ENCODE data around the gene CAVIN1.
"Not testable (repeated sequence)": the region's sequence is repeated elsewhere in the genome, so short reads cannot be mapped to it uniquely, and the experiment has no call there.

Gene CAVIN1

GRCh38 chr17:42405963-42406495 is 17.0 kb downstream of the CAVIN1 start:
- DNase-seq (ENCODE audit: low read depth) = peak; percentile 72

DNA sequence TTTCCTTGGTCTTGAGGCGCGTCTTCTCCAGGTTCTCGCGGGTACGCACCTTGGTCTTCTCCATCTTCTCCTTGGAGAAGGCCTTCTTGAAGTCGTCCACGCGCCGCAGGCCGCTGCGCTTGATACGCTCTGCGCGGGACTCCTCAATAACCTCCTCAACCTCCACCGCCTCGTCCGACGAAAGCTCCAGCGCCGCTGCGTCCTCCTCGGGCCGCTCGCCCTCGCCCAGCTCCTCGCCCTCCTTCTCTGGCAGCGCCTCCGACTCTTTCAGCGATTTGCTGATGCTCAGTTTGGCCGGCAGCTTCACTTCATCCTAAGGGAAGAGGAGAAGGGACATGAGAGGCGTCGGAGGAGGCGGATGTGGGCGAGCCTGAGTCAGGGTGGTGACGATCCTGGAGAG is 18.0 kb downstream of the CAVIN1 start:
- DNase-seq (ENCODE audit: low read depth) = no peak

GRCh38 chr17:42404326-42405055 is 18.6 kb downstream of the CAVIN1 start:
- no peak for DNase-seq (ENCODE audit: low read depth)

- peak; percentile 41 for DNase-seq (ENCODE audit: low read depth)
Observed at GRCh38 chr17:42403150-42403549, 19.9 kb downstream of the CAVIN1 start.

GRCh38 chr17:42402117-42402516 is 20.9 kb downstream of the CAVIN1 start:
- DNase-seq (ENCODE audit: low read depth) = no peak

DNA sequence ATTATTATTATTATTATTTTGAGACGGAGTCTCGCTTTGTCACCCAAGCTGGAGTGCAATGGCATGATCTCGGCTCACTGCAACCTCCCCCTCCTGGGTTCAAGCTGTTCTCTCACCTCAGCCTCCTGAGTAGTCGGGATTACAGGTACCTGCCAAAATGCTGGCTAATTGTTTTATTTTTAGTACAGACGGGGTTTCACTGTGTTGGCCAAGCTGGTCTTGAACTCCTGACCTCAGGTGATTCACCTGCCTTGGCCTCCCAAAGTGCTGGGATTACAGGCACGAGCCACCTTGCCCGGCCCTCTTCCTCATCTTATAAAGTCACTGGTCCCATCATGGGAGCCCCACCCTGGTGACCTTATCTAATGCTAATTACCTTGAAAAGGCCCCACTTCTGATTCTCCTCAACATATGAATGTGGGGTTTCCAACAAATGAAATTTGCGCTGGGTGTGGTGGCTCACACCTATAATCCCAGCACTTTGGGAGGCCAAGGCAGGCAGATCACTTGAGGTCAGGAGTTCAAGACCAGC is 22.1 kb downstream of the CAVIN1 start:
- DNase-seq (ENCODE audit: low read depth) = not testable (repeated sequence)

DNA sequence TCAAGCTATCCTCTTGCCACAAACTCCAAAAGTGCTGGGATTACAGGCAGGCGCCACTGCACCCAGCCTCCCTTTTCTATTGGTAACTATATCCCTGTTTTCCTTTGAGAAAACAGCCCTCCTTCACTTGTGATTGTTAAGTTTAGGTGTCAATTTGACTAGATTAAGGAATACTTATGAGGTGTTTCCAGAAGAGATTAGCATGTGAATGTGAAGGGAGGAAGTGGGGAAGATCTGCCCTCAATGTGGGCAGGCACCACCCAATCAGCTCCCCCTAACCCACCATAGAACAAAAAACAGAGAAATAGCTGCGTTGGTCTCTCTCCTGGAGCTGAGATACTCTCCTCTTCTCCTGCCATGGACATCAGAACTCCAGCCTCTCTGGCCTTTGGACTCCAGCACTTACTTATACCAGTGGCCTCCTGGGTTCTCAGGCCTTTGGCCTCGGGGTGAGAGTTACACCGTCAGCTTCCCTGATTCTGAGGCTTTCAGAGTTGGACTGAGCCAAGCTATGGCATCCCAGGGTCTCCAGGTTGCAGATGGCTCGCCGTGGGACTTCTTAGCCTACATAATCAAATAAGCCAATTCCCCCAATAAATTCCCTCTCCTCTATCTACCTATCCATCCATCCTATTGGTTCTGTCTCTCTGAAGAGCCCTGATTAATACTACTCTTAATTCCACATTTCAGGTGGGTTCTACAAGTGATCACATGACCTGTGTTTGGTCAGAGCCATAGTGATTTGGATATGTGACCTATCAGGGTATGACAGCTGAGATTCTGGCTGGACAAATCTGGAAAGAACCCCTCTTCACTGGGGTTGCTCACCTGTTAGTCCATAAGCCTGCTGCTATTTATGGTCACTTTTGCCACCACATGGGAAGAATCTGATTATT is 22.9 kb downstream of the CAVIN1 start:
- no peak for DNase-seq (ENCODE audit: low read depth)

- DNase-seq (ENCODE audit: low read depth) = no peak
Observed at GRCh38 chr17:42399121-42399520, 23.9 kb downstream of the CAVIN1 start.

- not testable (repeated sequence) for DNase-seq (ENCODE audit: low read depth)
Observed at GRCh38 chr17:42395601-42396000, 27.5 kb downstream of the CAVIN1 start.

- no peak for DNase-seq (ENCODE audit: low read depth)
Observed at GRCh38 chr17:42394838-42395237, 28.2 kb downstream of the CAVIN1 start.

GRCh38 chr17:42392692-42393415 is 30.2 kb downstream of the CAVIN1 start:
- DNase-seq (ENCODE audit: low read depth) = no peak

DNA sequence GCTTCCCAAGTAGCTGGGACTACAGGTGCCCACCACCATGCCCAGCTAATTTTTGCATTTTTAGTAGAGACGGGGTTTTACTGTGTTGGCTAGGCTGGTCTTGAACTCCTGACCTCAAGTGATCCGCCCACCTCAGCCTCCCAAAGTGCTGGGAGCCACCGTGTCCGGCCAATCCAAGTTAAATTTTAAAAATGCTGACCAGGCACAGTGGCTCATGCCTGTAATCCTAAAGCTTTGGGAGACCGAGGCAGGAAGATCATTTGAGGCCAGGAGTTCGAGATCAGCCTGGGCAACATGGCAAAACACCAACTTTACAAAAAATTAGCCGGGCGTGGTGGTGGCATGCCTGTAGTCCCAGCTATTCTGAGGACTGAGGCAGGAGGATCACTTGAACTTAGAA is 31.6 kb downstream of the CAVIN1 start:
- DNase-seq (ENCODE audit: low read depth) = not testable (repeated sequence)

- no peak for DNase-seq (ENCODE audit: low read depth)
Observed at GRCh38 chr17:42389899-42390298, 33.2 kb downstream of the CAVIN1 start.

DNA sequence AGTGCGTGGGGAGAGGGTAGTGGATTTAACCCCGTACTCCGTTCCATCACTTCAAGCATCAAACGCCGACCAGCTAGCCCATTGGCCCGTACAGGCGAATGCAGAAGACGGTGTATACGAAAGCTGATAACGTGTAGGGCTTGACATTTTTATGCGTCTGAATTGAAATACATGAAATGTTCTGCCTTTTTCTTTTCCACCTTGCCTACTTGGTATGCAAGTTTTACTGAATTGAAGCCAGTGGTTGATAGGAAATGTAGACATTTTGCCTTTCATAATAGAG is 34.0 kb downstream of the CAVIN1 start:
- no peak for DNase-seq (ENCODE audit: low read depth)

- peak; percentile 100 for DNase-seq (ENCODE audit: low read depth)
Observed at GRCh38 chr17:42388381-42389134, 34.5 kb downstream of the CAVIN1 start, which contains the start of gene STAT3. Gene STAT3, minus strand, starts transcription at chr17:42388442. Its CDS starts 39,926 bp downstream, at chr17:42348516.

GRCh38 chr17:42387661-42388380 is 35.2 kb downstream of the CAVIN1 start:
- peak; percentile 14 for DNase-seq (ENCODE audit: low read depth)

DNA sequence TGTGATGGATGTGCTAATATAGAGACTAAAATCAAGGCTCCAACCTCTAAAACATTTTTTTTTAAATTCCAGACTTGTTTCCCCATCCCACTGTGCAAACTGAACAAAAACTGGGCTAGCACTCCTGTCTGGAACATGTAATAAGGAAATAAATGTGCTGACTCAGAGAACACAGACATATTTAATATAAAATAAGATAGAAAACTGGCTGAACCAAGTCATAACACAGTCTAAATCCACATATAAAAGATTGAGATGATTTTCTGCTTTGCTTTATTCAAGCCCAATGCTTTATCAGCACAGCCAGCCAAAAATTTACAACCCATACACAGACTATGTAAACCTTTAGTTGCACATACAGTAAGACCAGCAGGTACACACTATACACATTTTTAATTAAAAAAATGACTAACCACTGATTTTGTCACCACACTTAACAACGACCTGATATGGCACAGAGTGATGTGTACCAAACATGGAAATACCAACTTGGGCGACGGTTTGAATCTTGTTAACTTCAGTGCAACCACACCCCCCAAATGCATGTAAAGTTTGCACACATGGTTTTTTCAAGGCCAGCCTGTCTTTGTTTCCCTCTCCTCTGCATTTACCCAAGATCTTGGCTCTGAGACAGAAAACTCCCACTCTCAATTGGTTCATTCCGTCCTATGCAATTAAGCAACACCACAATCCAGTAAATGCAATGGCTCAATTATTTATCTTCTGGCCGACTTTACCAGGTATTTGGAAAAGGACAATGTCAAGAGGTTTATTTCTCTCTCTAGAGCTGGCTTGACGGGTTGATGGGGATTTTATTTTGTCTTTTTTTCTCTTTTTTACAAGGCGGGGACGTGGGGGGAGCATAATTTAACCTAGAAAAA is 36.0 kb downstream of the CAVIN1 start:
- no peak for DNase-seq (ENCODE audit: low read depth)

DNA sequence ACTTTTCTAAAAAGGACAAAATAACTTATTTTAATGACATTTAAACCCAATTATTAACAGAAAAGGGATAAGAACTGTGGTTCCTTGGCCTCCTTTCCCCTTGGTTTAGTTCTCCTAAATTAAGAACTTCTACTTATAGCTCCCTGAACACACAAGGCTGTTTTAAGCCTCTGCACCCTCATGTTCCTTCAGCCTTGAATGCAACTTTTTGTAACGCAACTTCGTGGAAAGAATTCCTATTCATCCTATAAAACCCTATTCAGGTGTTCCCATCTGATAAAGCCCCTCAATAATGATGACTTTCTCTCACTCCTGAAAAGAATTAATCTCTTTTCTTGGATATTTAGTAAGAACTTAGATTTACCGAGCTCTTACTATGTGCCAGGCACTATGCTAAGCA is 41.2 kb downstream of the CAVIN1 start:
- no peak for DNase-seq (ENCODE audit: low read depth)

DNA sequence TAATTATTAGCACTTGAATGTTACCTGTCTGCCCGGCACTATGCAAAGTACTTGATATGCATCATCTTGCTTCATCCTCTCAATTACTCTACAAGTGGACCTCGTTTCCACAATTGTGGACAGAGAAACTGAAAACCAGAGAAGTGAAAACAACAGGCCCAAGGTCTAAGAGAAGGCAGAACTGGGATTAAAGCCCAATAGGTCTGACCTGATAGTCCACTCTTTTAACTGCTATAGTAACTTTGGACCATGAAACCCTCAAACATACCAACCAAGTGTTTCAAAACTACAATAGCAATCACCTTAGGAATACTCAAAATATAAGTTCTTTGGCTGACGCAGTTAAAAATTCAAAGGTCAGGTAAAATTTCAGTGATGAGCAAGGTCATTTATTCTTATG is 42.1 kb downstream of the CAVIN1 start:
- DNase-seq (ENCODE audit: low read depth) = no peak

Measured in activated gamma-delta T cell treated with anti-CD3 and anti-CD28 coated beads, Interleukin-2, amount 50 U/mL, for 16 hours (primary cell).